ENCODE measurements around the gene SGCD.

The SGCD gene

GRCh38 chr5:156419661-156420060 lies 92.7 kb downstream of the SGCD start:
- no peaks in the 10 kb centered on the region for H3K79me2 ChIP-seq (ENCODE audit: low read length)
- no peak overlapping the region for H3K9ac ChIP-seq (ENCODE audit: low read length)
- H3K27me3 ChIP-seq (ENCODE audit: low read depth, low read length): no peaks in the 10 kb centered on the region
- H3K4me2 ChIP-seq (ENCODE audit: low read length): no peak overlapping the region
- H3K4me3 ChIP-seq (ENCODE audit: low read length): no peak overlapping the region
- H3K27ac ChIP-seq (ENCODE audit: low read length): no peak overlapping the region
- TF ChIP-seq, protein P1, sequence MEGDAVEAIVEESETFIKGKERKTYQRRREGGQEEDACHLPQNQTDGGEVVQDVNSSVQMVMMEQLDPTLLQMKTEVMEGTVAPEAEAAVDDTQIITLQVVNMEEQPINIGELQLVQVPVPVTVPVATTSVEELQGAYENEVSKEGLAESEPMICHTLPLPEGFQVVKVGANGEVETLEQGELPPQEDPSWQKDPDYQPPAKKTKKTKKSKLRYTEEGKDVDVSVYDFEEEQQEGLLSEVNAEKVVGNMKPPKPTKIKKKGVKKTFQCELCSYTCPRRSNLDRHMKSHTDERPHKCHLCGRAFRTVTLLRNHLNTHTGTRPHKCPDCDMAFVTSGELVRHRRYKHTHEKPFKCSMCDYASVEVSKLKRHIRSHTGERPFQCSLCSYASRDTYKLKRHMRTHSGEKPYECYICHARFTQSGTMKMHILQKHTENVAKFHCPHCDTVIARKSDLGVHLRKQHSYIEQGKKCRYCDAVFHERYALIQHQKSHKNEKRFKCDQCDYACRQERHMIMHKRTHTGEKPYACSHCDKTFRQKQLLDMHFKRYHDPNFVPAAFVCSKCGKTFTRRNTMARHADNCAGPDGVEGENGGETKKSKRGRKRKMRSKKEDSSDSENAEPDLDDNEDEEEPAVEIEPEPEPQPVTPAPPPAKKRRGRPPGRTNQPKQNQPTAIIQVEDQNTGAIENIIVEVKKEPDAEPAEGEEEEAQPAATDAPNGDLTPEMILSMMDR (IDR thresholded peaks at IDR 0.05; ENCODE audit: low read depth, low read length): no peak
- no peaks in the 10 kb centered on the region for H3K9me3 ChIP-seq (ENCODE audit: insufficient read depth, low read length)
- H4K20me1 ChIP-seq (ENCODE audit: insufficient read depth, low read length): no peaks in the 10 kb centered on the region
- no peak overlapping the region for H2AFZ ChIP-seq (ENCODE audit: low read depth, low read length)
- no peaks in the 10 kb centered on the region for H3K4me1 ChIP-seq (ENCODE audit: low read length)
- no peaks in the 10 kb centered on the region for H3K36me3 ChIP-seq (replicated peaks; ENCODE audit: low read depth, low read length)

DNA sequence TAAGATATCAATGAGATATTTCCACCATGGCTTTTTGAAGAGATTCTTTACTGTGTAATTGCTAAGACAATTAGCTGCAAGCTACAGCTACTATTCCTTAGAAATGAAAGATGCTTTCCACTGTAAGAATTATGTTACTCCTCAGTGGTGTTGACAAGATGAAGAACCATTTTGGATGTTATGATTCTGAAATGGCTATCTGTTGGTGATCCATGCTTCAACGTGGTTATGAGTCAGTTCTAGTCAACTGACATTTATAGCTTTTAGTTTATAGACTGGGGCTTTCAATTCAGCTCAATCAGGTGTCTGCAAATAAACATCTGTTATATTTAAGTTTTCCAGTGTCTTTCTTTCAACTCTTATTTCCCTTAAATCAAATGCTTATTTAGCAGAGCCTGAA lies 93.7 kb downstream of the SGCD start:
- no peak overlapping the region for H3K27ac ChIP-seq (ENCODE audit: low read length)
- TF ChIP-seq, protein P1 (IDR thresholded peaks at IDR 0.05; ENCODE audit: low read depth, low read length): no peak
- no peak for TF ChIP-seq EZH2phosphoT487 (IDR thresholded peaks at IDR 0.05; ENCODE audit: low read depth)
- no peak overlapping the region for H2AFZ ChIP-seq (ENCODE audit: low read depth, low read length)
- H4K20me1 ChIP-seq (ENCODE audit: insufficient read depth, low read length): no peaks in the 10 kb centered on the region
- H3K36me3 ChIP-seq (replicated peaks; ENCODE audit: low read depth, low read length): no peaks in the 10 kb centered on the region
- H3K4me3 ChIP-seq (ENCODE audit: low read length): no peak overlapping the region
- no peaks in the 10 kb centered on the region for H3K4me1 ChIP-seq (ENCODE audit: low read length)
- no peaks in the 10 kb centered on the region for H3K9me3 ChIP-seq (ENCODE audit: insufficient read depth, low read length)
- H3K4me2 ChIP-seq (ENCODE audit: low read length): no peak overlapping the region
- no peaks in the 10 kb centered on the region for H3K27me3 ChIP-seq (ENCODE audit: low read depth, low read length)
- H3K79me2 ChIP-seq (ENCODE audit: low read length): no peaks in the 10 kb centered on the region
- H3K9ac ChIP-seq (ENCODE audit: low read length): no peak overlapping the region

DNA sequence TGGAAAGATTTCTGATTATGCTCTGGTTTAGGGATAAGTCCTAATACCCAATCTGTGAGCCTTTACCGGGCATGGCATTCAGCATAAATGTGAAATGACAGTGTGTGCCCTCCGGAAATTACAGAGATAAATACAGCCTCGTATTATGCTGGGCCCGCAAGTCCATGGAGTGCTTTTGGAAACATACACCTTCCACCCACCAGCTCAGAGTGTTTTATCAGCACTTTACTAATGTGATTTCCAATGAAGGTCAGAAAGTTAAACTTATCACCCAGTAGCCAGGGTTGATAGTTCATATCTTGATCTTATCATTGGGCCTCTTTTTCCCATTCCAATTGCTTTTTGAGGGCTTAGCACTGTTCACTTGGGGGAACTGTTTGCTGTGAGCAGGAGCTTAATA lies 94.8 kb downstream of the SGCD start:
- H3K9ac ChIP-seq (ENCODE audit: low read length): no peak overlapping the region
- H3K79me2 ChIP-seq (ENCODE audit: low read length): no peaks in the 10 kb centered on the region
- H2AFZ ChIP-seq (ENCODE audit: low read depth, low read length): no peak overlapping the region
- no peaks in the 10 kb centered on the region for H3K4me1 ChIP-seq (ENCODE audit: low read length)
- H4K20me1 ChIP-seq (ENCODE audit: insufficient read depth, low read length): no peaks in the 10 kb centered on the region
- no peaks in the 10 kb centered on the region for H3K27me3 ChIP-seq (ENCODE audit: low read depth, low read length)
- TF ChIP-seq EZH2phosphoT487 (IDR thresholded peaks at IDR 0.05; ENCODE audit: low read depth): no peak
- TF ChIP-seq, protein P1 (IDR thresholded peaks at IDR 0.05; ENCODE audit: low read depth, low read length): no peak
- H3K36me3 ChIP-seq (replicated peaks; ENCODE audit: low read depth, low read length): no peaks in the 10 kb centered on the region
- no peak overlapping the region for H3K4me3 ChIP-seq (ENCODE audit: low read length)
- H3K9me3 ChIP-seq (ENCODE audit: insufficient read depth, low read length): no peaks in the 10 kb centered on the region
- no peak overlapping the region for H3K27ac ChIP-seq (ENCODE audit: low read length)
- H3K4me2 ChIP-seq (ENCODE audit: low read length): no peak overlapping the region

DNA sequence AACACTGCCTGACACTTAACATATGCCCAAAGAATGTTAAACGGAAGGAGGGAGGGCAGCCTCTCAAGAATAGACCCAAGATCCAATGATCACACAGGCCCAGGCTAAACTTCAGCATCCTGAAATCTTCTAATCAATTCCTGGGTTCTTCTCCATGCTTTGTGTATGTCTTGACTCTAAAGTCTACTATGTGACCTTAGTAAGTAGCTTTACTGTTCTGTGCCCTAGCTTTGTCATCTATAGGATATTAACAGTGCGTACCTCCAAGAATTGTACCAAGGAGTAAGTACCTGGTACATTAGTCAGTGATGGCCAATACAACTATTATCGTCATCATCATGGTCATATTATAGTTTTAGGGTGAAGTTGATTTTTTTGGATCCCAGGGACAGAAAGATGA lies 96.6 kb downstream of the SGCD start:
- H3K36me3 ChIP-seq (replicated peaks; ENCODE audit: low read depth, low read length): no peaks in the 10 kb centered on the region
- no peak overlapping the region for H3K4me2 ChIP-seq (ENCODE audit: low read length)
- no peaks in the 10 kb centered on the region for H3K4me1 ChIP-seq (ENCODE audit: low read length)
- no peak overlapping the region for H3K27ac ChIP-seq (ENCODE audit: low read length)
- H3K9ac ChIP-seq (ENCODE audit: low read length): no peak overlapping the region
- no peaks in the 10 kb centered on the region for H3K27me3 ChIP-seq (ENCODE audit: low read depth, low read length)
- no peak overlapping the region for H2AFZ ChIP-seq (ENCODE audit: low read depth, low read length)
- TF ChIP-seq, protein P1 (IDR thresholded peaks at IDR 0.05; ENCODE audit: low read depth, low read length): no peak
- TF ChIP-seq EZH2phosphoT487 (IDR thresholded peaks at IDR 0.05; ENCODE audit: low read depth): no peak
- no peak overlapping the region for H3K4me3 ChIP-seq (ENCODE audit: low read length)
- H3K9me3 ChIP-seq (ENCODE audit: insufficient read depth, low read length): no peaks in the 10 kb centered on the region
- H3K79me2 ChIP-seq (ENCODE audit: low read length): no peaks in the 10 kb centered on the region
- no peaks in the 10 kb centered on the region for H4K20me1 ChIP-seq (ENCODE audit: insufficient read depth, low read length)
